Stimulated activated CD8-positive, alpha-beta memory T cell treated with anti-CD3 and anti-CD28 coated beads, Interleukin-15, amount 100 ng/mL, for 1 hour (primary cell): Measurements from ENCODE around the gene SQOR.
A peak's percentile ranks its signal among the peaks of the same experiment; 100 is the strongest.

Experiments
- DNase-seq: peaks from one replicate; pipeline ENCODE4 v3.0.0-alpha.2; 2020; ENCODE audit warnings: low read depth

The SQOR gene

GRCh38 chr15:45705510-45706473, 71.0 kb downstream of the SQOR start:
- DNase-seq = peak; percentile 35

- DNase-seq = no peak
Measured at GRCh38 chr15:45710657-45711056, 75.8 kb downstream of the SQOR start.

GRCh38 chr15:45714590-45715488, 80.0 kb downstream of the SQOR start:
- DNase-seq = peak; percentile 11

- DNase-seq = no peak
Measured at GRCh38 chr15:45715528-45715927, 80.7 kb downstream of the SQOR start.

- DNase-seq = no peak
Measured at GRCh38 chr15:45719490-45719889, 84.7 kb downstream of the SQOR start.

GRCh38 chr15:45720183-45720582, 85.4 kb downstream of the SQOR start:
- DNase-seq = no peak

- DNase-seq = no peak
Measured at GRCh38 chr15:45728641-45729040, 93.8 kb downstream of the SQOR start.

- DNase-seq = no peak
Measured at GRCh38 chr15:45729141-45729540, 94.3 kb downstream of the SQOR start.

GRCh38 chr15:45731343-45731742, 96.5 kb downstream of the SQOR start:
- no peak for DNase-seq

- DNase-seq = no peak
Measured at GRCh38 chr15:45732662-45733061, 97.8 kb downstream of the SQOR start.

GRCh38 chr15:45734260-45734711, 99.5 kb downstream of the SQOR start:
- no peak for DNase-seq
